Mucosa of rectum (tissue), 2 donors: ENCODE data around the gene SHISAL2A.

Experiments
- H3K27ac ChIP-seq, 2 donors: one replicate each; pipeline ENCODE4 v1.7.0; 2013; ENCODE audit warnings: inconsistent platforms in 2 of 2, low read depth in 2 of 2, low read length in 2 of 2
- H3K27me3 ChIP-seq, 2 donors: one replicate each; pipeline ENCODE4 v1.7.0; 2013; ENCODE audit warnings: low read length in 2 of 2; ENCODE audit not compliant: control insufficient read depth in 2 of 2, insufficient read depth in 2 of 2
- H3K36me3 ChIP-seq, 2 donors: one replicate each; pipeline ENCODE4 v1.7.0; 2013; ENCODE audit warnings: low read length in 2 of 2; ENCODE audit not compliant: control insufficient read depth in 2 of 2, insufficient read depth in 2 of 2
- H3K4me1 ChIP-seq, 2 donors: one replicate each; pipeline ENCODE4 v1.7.0; 2013; ENCODE audit warnings: low read length in 2 of 2, mild to moderate bottlenecking in 1 of 2; ENCODE audit not compliant: control insufficient read depth in 2 of 2, insufficient read depth in 2 of 2
- H3K4me3 ChIP-seq, 2 donors: one replicate each; pipeline ENCODE4 v1.7.0; 2013; ENCODE audit warnings: low read length in 2 of 2
- H3K9ac ChIP-seq, 2 donors: one replicate each; pipeline ENCODE4 v1.7.0; 2013; ENCODE audit warnings: low read length in 2 of 2, low read depth in 1 of 2, mild to moderate bottlenecking in 1 of 2
- H3K9me3 ChIP-seq, 2 donors: one replicate each; pipeline ENCODE4 v1.7.0; 2013; ENCODE audit warnings: low read length in 2 of 2; ENCODE audit not compliant: control insufficient read depth in 2 of 2
- donor health status: healthy.
- donor health status: Normal muscosa, but diverticular disease.

Gene SHISAL2A

DNA sequence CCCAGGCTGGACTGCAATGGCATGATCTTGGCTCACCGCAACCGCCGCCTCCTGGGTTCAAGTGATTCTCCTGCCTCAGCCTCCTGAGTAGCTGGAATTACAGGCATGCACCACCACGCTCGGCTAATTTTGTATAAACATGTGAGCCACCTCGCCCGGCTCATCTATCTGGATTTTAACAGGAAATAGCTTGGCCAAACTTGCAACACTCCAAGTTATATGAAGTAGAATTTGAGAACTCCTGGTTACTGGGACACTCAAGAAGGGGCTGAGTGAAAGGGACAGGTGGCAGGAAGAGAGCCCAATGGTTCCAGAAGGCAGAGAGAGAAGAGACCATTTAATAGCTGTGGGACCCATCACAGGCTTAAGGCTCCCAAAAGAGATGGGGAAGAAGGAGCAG, 33.7 kb upstream of the SHISAL2A start:
- H3K9me3 ChIP-seq: no peaks in the 10 kb centered on the region
- peaks cover 0 to 3% of the 10 kb centered on the region in 2 donors for H3K27me3 ChIP-seq

DNA sequence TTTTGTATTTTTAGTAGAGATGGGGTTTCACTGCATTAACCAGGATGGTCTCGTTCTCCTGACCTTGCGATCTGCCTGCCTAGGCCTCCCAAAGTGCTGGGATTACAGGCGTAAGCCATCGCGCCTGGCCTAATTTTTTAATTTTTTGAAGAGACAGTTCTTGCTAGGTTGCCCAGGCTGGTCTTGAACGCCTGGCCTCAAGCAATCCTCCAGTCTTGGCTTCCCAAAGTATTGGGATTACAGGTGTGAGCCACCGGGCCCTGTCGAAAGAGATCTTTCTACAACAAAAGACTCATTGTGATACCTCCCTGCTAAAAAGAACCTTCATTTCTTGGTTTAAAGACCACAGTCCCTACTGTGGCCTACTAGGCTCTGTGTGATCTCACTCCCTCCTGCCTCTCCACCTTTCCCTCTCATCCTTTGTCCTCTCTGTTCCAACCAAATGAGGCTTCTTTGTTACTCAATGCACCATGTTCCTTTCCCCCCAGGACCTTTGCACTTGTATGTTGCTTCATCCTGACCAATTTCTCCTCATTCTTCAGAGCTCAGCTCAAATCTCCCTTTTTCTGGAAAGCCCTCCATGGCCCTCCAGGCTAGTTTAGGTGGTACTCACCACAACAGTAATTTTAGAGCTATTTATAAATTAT, 32.3 kb upstream of the SHISAL2A start:
- H3K4me3 ChIP-seq: no peak overlapping the region
- H3K9me3 ChIP-seq: no peaks in the 10 kb centered on the region
- H3K27me3 ChIP-seq: peaks cover 0 to 3% of the 10 kb centered on the region in 2 donors
- peaks cover 9 to 10% of the 10 kb centered on the region in 2 donors for H3K4me1 ChIP-seq
- H3K36me3 ChIP-seq: no peaks in the 10 kb centered on the region
- H3K9ac ChIP-seq: no peak overlapping the region
- H3K27ac ChIP-seq: no peak overlapping the region

More for the DNA sequence above, 33.7 kb upstream of the SHISAL2A start:
- no peak overlapping the region for H3K9ac ChIP-seq
- no peak overlapping the region for H3K27ac ChIP-seq
- no peak overlapping the region for H3K4me3 ChIP-seq
- peaks cover 9 to 10% of the 10 kb centered on the region in 2 donors for H3K4me1 ChIP-seq
- no peaks in the 10 kb centered on the region for H3K36me3 ChIP-seq

DNA sequence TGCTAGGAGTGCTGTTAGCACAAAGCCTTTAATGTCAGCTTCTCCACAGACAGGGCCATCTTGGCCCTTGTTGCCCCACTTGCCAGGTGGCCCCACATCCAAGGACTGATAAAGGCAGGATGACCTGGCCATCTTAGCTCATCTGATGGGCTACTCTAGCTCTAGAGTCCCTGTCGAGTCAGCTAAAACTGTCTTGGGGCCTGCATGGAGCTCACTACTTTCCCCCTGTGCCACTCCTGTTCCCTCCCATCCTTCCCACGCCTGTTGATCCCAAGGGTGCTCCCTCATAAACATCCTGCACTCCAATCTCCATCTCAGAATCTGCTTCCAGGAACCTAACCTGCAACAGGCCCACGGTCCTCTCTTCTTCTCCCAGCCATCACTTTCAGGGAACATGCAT, 31.4 kb upstream of the SHISAL2A start:
- Histone ChIP-seq H3K4me1 (peaks cover 9 to 10% of the 10 kb centered on the region in 2 donors), H3K9me3 (no peaks in the 10 kb centered on the region), H3K4me3 (peak overlapping the region; percentile 62 to 67), H3K27me3 (peaks cover 0 to 3% of the 10 kb centered on the region in 2 donors), H3K9ac (peak overlapping the region; percentile 66 to 80), H3K36me3 (no peaks in the 10 kb centered on the region), H3K27ac (no peak overlapping the region)

DNA sequence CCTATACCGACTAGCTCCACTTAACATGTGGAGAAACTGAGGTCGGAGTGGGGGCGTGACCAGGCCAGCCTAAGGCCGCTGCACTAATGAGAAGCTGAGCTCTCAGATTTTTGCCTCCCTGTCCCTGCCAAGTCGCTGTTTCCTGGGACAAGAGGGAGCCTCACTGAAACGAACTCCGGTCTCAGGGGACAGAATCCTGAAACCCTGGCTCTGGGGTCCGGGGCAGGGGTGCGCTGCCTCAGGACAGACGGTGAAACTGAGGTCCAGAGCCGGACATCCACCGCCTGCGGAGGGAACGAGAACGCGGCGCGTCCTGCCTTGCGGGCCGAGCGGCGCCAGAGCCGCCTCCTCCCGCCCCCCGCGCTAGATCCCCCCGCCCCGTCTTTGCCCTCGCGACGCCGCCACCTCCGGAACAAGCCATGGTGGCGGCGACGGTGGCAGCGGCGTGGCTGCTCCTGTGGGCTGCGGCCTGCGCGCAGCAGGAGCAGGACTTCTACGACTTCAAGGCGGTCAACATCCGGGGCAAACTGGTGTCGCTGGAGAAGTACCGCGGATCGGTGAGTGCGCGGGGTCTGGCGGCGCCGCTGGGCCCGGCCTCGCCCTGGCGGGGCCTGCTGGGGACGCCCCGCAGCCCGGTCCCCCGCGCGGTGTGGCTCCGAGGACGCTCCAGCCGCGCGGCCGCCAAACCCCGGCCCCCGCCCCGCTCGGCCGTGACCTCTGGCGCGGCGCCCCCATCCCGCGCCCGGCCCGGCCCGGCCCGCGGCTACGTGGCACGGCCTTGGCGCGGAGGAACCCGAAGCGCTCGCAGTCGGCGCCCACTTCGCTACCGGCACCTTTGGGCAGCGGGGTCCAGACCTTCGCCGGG, 30.7 kb upstream of the SHISAL2A start, which contains the start of gene GPX7:
TSS of gene GPX7 (plus strand) at position 381 of the 865 bp plus-strand sequence. CDS start at position 420, 39 bp downstream.
- peak within 1 kb of the TSS; percentile 62 to 67 for H3K4me3 ChIP-seq
- peak within 1 kb of the TSS; percentile 23 to 69 for H3K27ac ChIP-seq
- H3K27me3 ChIP-seq: peaks cover 0 to 3% of the 10 kb centered on the region in 2 donors
- no peaks in the 10 kb centered on the region for H3K9me3 ChIP-seq
- H3K9ac ChIP-seq: peak within 1 kb of the TSS; percentile 66 to 80
- peaks cover 9 to 10% of the 10 kb centered on the region in 2 donors for H3K4me1 ChIP-seq
- H3K36me3 ChIP-seq: peaks cover 0 to 1% of the 10 kb centered on the region in 2 donors

DNA sequence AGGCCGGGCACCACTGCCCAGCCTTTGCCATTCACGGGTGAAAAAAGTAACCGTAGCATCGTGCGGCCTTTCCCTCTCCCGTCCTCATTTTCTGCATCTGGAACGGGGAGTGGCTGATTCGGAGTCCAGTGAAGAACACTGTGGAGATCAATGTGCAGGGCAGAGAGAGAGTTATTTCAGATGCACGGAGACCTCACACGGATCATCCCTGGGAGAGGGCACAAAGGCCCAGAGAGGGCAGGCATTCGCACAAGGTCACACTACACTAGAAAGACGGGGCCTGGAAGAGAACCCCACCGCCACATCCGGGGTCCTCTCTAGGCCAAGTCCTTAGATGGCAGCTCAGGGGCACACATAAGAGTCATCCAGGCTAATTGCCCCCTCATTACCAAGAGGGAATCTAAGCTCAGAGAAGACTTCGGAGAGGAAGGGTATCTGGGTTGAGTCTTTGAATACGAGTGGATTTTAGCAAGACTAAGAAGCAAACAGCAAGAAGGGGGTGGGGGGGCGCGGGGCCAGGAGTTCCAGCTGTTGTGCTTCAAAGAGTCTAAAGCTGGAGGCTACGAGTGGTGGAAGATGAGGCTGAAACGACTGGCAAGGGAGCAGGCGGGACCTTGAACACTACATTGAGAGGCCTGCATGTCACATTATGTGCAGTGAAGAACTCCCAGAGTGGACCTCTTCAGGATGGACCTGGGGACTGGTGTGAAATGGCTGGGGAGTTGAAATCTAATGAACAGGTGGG, 29.9 kb upstream of the SHISAL2A start:
- H3K27ac ChIP-seq: peak overlapping the region; percentile 23 to 45
- H3K36me3 ChIP-seq: peaks cover 0 to 4% of the 10 kb centered on the region in 2 donors
- H3K9ac ChIP-seq: peak overlapping the region; percentile 43 to 66
- peaks cover 0 to 3% of the 10 kb centered on the region in 2 donors for H3K27me3 ChIP-seq
- H3K4me1 ChIP-seq: peaks cover 9 to 10% of the 10 kb centered on the region in 2 donors
- H3K4me3 ChIP-seq: peak overlapping the region; percentile 62 to 67
- no peaks in the 10 kb centered on the region for H3K9me3 ChIP-seq

DNA sequence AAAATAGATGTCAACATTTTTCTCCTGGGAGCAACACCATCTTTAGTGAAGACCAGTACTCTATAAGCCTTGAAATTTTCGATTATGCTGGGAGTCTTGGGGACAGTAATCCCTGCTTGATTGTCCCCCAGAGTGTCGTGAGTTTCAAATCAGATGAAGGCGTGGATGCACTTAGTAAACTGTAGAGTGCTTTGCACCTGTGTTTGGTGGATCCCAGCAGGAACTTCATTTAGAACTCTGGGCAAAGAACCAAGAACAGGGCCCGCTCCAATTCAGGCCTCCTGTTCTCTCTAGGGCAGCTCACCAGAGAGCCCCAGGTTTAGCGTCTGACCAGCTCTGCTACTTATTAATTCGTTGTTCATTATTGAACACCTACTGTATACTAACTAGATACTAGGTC, 29.3 kb upstream of the SHISAL2A start:
- peaks cover 0 to 4% of the 10 kb centered on the region in 2 donors for H3K36me3 ChIP-seq
- H3K4me1 ChIP-seq: peaks cover 9 to 10% of the 10 kb centered on the region in 2 donors
- H3K9ac ChIP-seq: no peak overlapping the region
- H3K27ac ChIP-seq: no peak overlapping the region
- H3K9me3 ChIP-seq: no peaks in the 10 kb centered on the region
- H3K27me3 ChIP-seq: peaks cover 0 to 3% of the 10 kb centered on the region in 2 donors
- H3K4me3 ChIP-seq: peak overlapping the region in 1 of 2 donors; percentile 10

DNA sequence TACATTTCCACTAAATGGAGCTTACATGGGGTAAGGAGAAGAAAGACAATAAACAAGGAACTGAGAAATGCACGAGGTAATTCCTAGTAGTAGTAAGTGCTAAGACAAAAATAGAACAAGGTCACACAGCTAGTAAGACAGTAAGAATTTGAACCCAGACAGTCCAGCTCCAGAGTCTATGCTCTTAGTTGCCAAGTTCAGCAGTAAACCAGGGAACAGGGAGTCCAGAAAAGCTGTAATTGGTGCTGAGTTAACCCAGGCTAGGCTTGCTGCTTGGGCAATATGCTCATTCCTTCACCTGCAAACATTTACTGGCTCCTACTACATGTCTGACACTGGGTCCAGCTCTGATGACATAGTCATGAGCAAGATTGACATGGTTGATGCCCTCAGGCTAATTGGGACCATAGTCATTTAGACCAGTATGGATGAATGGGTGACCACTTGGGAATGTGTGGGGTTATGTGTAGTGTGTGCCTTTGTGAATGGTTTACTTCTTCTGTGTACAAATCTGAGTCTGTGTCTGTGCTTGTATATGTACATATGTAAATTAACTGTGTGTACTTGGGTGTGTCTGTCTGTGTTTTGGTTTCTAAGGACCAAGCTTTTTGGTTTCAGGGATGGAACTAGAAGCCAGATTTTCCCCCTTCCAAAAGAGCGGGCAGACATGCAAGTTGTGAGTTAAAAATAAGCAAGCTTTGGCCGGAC, 28.8 kb upstream of the SHISAL2A start:
- H3K27ac ChIP-seq: no peak overlapping the region
- peaks cover 0 to 4% of the 10 kb centered on the region in 2 donors for H3K36me3 ChIP-seq
- peaks cover 0 to 3% of the 10 kb centered on the region in 2 donors for H3K27me3 ChIP-seq
- no peak overlapping the region for H3K9ac ChIP-seq
- peaks cover 9 to 10% of the 10 kb centered on the region in 2 donors for H3K4me1 ChIP-seq
- no peak overlapping the region for H3K4me3 ChIP-seq
- no peaks in the 10 kb centered on the region for H3K9me3 ChIP-seq

DNA sequence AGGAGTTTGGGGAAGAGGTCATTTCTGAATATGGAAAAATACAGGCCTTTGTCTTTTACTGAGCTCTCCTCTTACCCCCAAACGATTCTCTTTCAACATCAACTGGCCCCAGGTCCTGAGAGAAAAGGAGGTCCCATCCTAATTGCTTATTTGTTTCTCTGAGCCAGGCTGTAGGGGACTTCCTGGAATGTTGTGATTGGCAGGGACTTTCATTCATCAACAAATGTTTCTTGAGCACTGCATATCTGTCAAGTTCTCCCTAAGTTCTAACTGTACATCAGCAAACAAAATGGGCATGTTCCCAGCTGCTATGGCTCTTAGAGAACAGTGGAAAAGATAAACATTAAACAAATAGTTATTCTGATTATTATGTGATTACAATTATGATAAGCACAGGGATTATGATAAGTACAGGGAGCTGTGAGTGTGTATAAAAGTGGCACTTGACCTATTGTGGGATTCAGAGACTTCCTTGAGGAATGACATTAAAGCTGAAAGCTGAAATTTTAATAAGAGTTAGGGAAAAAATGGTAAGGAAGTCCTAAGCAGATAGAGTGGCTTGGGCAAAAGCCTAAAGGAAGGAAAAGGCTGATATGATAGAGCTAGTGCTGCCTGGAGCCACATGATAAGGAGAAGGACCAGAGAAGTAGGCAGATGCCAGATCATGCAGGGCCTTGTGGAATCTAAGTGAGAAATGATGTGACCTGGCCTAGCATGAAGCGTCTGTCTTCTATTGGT, 19.2 kb upstream of the SHISAL2A start:
- Histone ChIP-seq H3K9me3 (no peaks in the 10 kb centered on the region), H3K4me1 (no peaks in the 10 kb centered on the region)

DNA sequence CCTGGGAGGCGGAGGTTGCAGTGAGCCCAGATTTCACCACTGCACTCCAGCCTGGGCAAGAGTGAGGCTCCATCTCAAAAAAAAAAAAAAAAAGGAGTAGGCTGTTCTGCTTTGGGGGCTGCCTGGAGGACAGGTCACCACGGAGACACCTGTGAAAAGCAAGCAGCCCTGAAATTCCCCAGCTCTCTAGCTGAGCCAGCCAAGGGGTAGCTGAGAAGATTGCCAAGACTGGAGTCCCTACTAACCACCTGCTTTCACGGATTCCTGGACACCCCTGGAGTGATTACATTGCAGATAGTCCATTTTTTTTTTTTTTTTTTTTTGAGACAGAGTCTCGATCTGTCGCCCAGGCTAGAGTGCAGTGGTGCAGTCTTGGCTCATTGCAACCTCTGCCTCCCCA, 18.3 kb upstream of the SHISAL2A start:
- H3K27me3 ChIP-seq: no peaks in the 10 kb centered on the region
- no peaks in the 10 kb centered on the region for H3K36me3 ChIP-seq
- no peak overlapping the region for H3K9ac ChIP-seq
- no peaks in the 10 kb centered on the region for H3K9me3 ChIP-seq
- no peak overlapping the region for H3K27ac ChIP-seq
- no peaks in the 10 kb centered on the region for H3K4me1 ChIP-seq
- no peak overlapping the region for H3K4me3 ChIP-seq

More for the DNA sequence above, 19.2 kb upstream of the SHISAL2A start:
- no peak overlapping the region for H3K9ac ChIP-seq
- no peak overlapping the region for H3K4me3 ChIP-seq
- H3K27me3 ChIP-seq: no peaks in the 10 kb centered on the region
- no peaks in the 10 kb centered on the region for H3K36me3 ChIP-seq
- H3K27ac ChIP-seq: no peak overlapping the region
